Mesendoderm (in vitro differentiated cells): ENCODE data around the gene ALDH1A3.

ENCODE experiments used
- DNase-seq: peaks from one replicate; pipeline ENCODE4 v3.0.0; 2013
- H2AK5ac ChIP-seq: 2 replicates; pipeline ENCODE4 v1.6.1; 2013; ENCODE audit warnings: low read length, inconsistent platforms
- H2BK120ac ChIP-seq: 2 replicates; pipeline ENCODE4 v1.6.1; 2013; ENCODE audit warnings: low read depth, mild to moderate bottlenecking, low read length, moderate library complexity, mixed read lengths
- H2BK15ac ChIP-seq: replicated peaks from 2 replicates; pipeline ENCODE4 v1.6.1; 2013; ENCODE audit warnings: low read depth, mild to moderate bottlenecking, moderate library complexity
- H2BK5ac ChIP-seq: 2 replicates; pipeline ENCODE4 v1.6.1; 2013; ENCODE audit warnings: low read length, inconsistent platforms
- H3K18ac ChIP-seq: 2 replicates; pipeline ENCODE4 v1.6.1; 2013; ENCODE audit warnings: mild to moderate bottlenecking, low read length, mixed read lengths
- H3K23ac ChIP-seq: one replicate; pipeline ENCODE4 v1.6.1; 2013; ENCODE audit warnings: low read length
- H3K27ac ChIP-seq: 2 replicates; pipeline ENCODE4 v1.5.1; 2013; ENCODE audit warnings: low read depth, mild to moderate bottlenecking, inconsistent platforms, low read length, moderate library complexity
- H3K27me3 ChIP-seq: 2 replicates; pipeline ENCODE4 v1.6.1; 2013; ENCODE audit warnings: low read length, control low read depth, mild to moderate bottlenecking, inconsistent platforms; ENCODE audit not compliant: insufficient read depth, poor library complexity
- H3K36me3 ChIP-seq: 2 replicates; pipeline ENCODE4 v1.6.1; 2013; ENCODE audit warnings: low read length, inconsistent platforms; ENCODE audit not compliant: control insufficient read depth, insufficient read depth
- H3K4ac ChIP-seq: one replicate; pipeline ENCODE4 v1.6.1; 2013; ENCODE audit warnings: low read depth, mild to moderate bottlenecking, low read length, moderate library complexity
- H3K4me1 ChIP-seq: 2 replicates; pipeline ENCODE4 v1.6.1; 2013; ENCODE audit warnings: low read depth, low read length, inconsistent platforms; ENCODE audit not compliant: control insufficient read depth
- H3K4me2 ChIP-seq: 2 replicates; pipeline ENCODE4 v1.6.1; 2013; ENCODE audit warnings: low read length
- H3K4me3 ChIP-seq: 2 replicates; pipeline ENCODE4 v1.5.1; 2013; ENCODE audit warnings: mild to moderate bottlenecking, low read length
- H3K56ac ChIP-seq: one replicate; pipeline ENCODE4 v1.6.1; 2013; ENCODE audit warnings: low read length
- H3K79me1 ChIP-seq: 2 replicates; pipeline ENCODE4 v1.6.1; 2013; ENCODE audit warnings: low read length, inconsistent platforms
- H3K79me2 ChIP-seq: 2 replicates; pipeline ENCODE4 v1.6.1; 2013; ENCODE audit warnings: mild to moderate bottlenecking, low read length; ENCODE audit not compliant: control insufficient read depth, insufficient read depth
- H3K9ac ChIP-seq: 2 replicates; pipeline ENCODE4 v1.6.1; 2013; ENCODE audit warnings: low read length, inconsistent platforms
- H4K5ac ChIP-seq: one replicate; pipeline ENCODE4 v1.6.1; 2013; ENCODE audit warnings: low read length
- H4K8ac ChIP-seq: one replicate; pipeline ENCODE4 v1.6.1; 2013; ENCODE audit warnings: low read depth, mild to moderate bottlenecking, control low read depth, low read length, moderate library complexity
- WGBS: extraction: QIAGEN DNeasy Blood & Tissue Kit; methylation state at CpG from one replicate; pipeline ENCODE4 v1.1.7; 2013; ENCODE audit warnings: low lambda C conversion rate, missing lambda C conversion rate; ENCODE audit not compliant: insufficient coverage; ENCODE audit errors: extremely low coverage; 5-methylcytosine and 5-hydroxymethylcytosine counted together

Gene ALDH1A3

DNA sequence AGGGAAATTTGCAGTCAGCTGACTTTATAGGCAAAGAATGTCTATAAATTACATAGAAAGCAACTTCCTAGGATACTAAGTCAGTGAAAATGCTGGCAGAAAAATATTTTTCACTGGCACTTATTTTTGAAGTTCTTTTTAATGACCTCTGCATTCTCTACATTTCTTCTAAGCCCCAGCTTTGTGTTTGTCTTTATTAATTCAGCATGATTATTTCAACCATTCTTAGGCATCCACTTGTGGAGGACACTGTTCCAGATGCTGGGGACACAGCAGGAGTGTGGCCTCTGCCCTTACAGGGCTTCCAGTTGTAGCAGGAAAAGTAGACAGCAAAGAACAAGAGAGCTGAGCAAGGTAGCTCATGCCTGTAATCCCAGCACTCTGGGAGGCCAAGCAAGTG is 54.5 kb downstream of the ALDH1A3 start:
- no peaks in the 10 kb centered on the region for H3K79me2 ChIP-seq
- H3K79me1 ChIP-seq = no peaks in the 10 kb centered on the region
- H3K18ac ChIP-seq = no peak overlapping the region
- no peak overlapping the region for H3K9ac ChIP-seq
- no peaks in the 10 kb centered on the region for H3K36me3 ChIP-seq
- no peak for DNase-seq
- H4K8ac ChIP-seq = no peak overlapping the region
- H3K23ac ChIP-seq = no peak overlapping the region
- no peak overlapping the region for H3K4me2 ChIP-seq
- H2BK120ac ChIP-seq = no peak overlapping the region
- H2BK5ac ChIP-seq = no peak overlapping the region
- H3K56ac ChIP-seq = no peak overlapping the region
- H3K27ac ChIP-seq = no peak overlapping the region
- no peak overlapping the region for H2BK15ac ChIP-seq
- no peak overlapping the region for H4K5ac ChIP-seq
- no peak overlapping the region for H3K4ac ChIP-seq
- no peaks in the 10 kb centered on the region for H3K27me3 ChIP-seq
- H3K4me1 ChIP-seq = no peaks in the 10 kb centered on the region
- no peak overlapping the region for H2AK5ac ChIP-seq
- H3K4me3 ChIP-seq = no peak overlapping the region

DNA sequence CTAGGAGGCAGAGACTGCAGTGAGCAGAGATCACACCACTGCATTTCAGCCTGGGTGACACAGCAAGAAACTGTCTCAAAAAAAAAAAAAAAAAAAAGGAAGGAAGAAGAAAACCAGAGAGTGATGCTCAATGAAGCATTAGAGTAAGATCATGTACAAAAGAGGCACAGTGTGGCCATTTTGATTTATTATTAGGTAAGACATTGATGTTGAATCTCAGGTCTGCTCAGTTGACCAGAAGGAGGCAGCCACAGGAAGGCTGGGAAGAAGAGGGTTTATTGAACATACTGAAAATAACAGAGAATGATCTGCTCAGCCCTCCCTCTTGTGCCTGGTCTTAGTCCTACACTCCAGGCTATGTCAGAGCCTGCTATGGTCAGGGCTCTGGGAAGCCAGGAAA is 55.1 kb downstream of the ALDH1A3 start:
- Histone ChIP-seq H3K9ac (no peak overlapping the region), H3K4me3 (no peak overlapping the region), H3K79me1 (no peaks in the 10 kb centered on the region), H3K36me3 (no peaks in the 10 kb centered on the region), H3K23ac (no peak overlapping the region), H4K5ac (no peak overlapping the region), H3K4me2 (no peak overlapping the region), H3K18ac (no peak overlapping the region), H3K4me1 (no peaks in the 10 kb centered on the region), H2BK5ac (no peak overlapping the region), H3K56ac (no peak overlapping the region), H2BK120ac (no peak overlapping the region), H3K79me2 (no peaks in the 10 kb centered on the region), H4K8ac (no peak overlapping the region), H3K27me3 (no peaks in the 10 kb centered on the region), H3K4ac (no peak overlapping the region), H2AK5ac (no peak overlapping the region), H2BK15ac (no peak overlapping the region), H3K27ac (no peak overlapping the region)
- peak; percentile 51 for DNase-seq

DNA sequence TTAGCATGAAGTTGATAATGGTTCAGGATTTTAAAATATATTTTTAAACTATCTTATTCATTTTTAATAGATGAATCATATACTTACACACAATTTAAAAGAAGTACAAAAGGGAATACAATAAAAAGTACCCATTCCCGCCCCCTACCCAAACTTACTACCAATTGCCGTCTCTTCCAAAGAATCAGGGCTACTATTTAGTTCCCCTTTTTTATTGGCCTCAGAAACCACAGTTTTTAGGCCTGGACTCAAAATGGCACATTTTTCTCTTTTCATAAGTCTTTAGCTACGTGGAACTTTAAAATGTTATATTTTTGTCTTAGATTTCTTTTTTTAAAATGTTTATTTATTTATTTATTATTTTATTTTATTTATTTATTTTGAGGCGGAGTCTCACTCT is 57.5 kb downstream of the ALDH1A3 start:
- Histone ChIP-seq H2BK15ac (no peak overlapping the region), H3K79me1 (no peaks in the 10 kb centered on the region), H3K4me3 (no peak overlapping the region), H4K8ac (no peak overlapping the region), H2BK120ac (no peak overlapping the region), H3K4ac (no peak overlapping the region), H3K27ac (no peak overlapping the region), H2AK5ac (no peak overlapping the region), H3K18ac (no peak overlapping the region), H3K9ac (no peak overlapping the region), H3K4me2 (no peak overlapping the region), H3K36me3 (no peaks in the 10 kb centered on the region), H3K79me2 (no peaks in the 10 kb centered on the region), H3K23ac (no peak overlapping the region), H3K56ac (no peak overlapping the region), H4K5ac (no peak overlapping the region), H3K4me1 (no peaks in the 10 kb centered on the region), H2BK5ac (no peak overlapping the region), H3K27me3 (no peaks in the 10 kb centered on the region)
- DNase-seq = no peak
- WGBS = no CpG with 5 or more reads among the region's 4 CpGs

DNA sequence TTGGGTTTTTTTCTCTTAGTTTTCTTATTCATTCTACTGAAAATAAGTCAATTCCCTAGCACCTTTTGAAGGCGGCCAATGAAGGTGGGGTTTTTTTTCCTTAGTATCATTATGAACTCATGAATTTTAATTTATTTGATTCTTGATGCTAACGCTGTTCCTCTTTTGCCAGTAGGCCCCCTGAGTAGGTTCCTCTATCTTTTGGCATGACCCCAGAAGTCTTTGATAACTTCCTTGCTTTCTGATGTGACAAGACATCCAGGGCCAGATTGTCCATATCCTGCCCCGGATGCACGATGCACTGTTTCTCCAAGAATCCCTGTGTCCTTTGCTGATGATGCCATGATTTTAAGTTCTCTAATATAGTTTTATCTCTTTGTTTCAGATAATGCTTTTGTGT is 60.2 kb downstream of the ALDH1A3 start:
- DNase-seq = no peak
- H2BK15ac ChIP-seq = no peak overlapping the region
- no peaks in the 10 kb centered on the region for H3K79me1 ChIP-seq
- H4K5ac ChIP-seq = no peak overlapping the region
- H3K27me3 ChIP-seq = no peaks in the 10 kb centered on the region
- no peak overlapping the region for H3K23ac ChIP-seq
- no peak overlapping the region for H3K4ac ChIP-seq
- no peak overlapping the region for H3K4me2 ChIP-seq
- no peak overlapping the region for H3K4me3 ChIP-seq
- H4K8ac ChIP-seq = no peak overlapping the region
- no peak overlapping the region for H3K27ac ChIP-seq
- no peaks in the 10 kb centered on the region for H3K36me3 ChIP-seq
- H3K18ac ChIP-seq = no peak overlapping the region
- H2BK5ac ChIP-seq = no peak overlapping the region
- H3K56ac ChIP-seq = no peak overlapping the region
- WGBS = no CpG with 5 or more reads among the region's 4 CpGs
- no peak overlapping the region for H2AK5ac ChIP-seq
- no peaks in the 10 kb centered on the region for H3K79me2 ChIP-seq
- no peaks in the 10 kb centered on the region for H3K4me1 ChIP-seq
- no peak overlapping the region for H2BK120ac ChIP-seq
- no peak overlapping the region for H3K9ac ChIP-seq

DNA sequence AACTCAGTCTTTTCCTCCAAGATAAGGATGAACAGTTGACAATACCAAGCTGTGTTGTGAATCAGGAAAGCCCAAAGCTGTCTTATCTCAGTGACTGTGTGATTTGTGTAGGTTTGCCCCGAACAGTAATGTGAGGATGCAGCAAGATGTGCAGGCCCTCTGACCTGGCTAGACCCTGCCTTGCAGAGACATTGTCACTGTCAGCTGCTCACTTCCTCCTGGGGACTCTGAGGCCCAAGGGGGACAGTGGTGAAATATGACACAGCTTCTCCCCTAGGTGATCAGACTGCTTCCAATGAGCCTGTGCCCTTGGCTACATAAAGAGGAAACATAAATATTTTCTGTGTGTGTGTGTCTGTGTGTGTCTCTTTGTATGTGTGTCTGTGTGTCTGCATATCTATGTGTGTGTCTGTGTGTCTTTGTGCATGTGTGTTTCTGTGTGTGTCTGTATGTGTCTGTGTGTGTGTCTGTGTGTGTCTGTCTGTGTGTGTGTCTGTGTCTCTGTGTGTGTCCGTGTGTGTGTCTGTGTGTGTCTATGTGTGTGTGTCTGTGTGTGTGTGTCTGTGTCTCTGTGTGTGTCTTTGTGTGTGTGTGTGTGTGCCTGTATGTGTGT is 61.2 kb downstream of the ALDH1A3 start:
- no peak overlapping the region for H3K4me2 ChIP-seq
- H3K56ac ChIP-seq = no peak overlapping the region
- H2AK5ac ChIP-seq = no peak overlapping the region
- no peak overlapping the region for H2BK120ac ChIP-seq
- no peak overlapping the region for H2BK15ac ChIP-seq
- H3K79me1 ChIP-seq = no peaks in the 10 kb centered on the region
- H4K8ac ChIP-seq = no peak overlapping the region
- no CpG with 5 or more reads among the region's 2 CpGs for WGBS
- H3K4ac ChIP-seq = no peak overlapping the region
- no peak overlapping the region for H3K18ac ChIP-seq
- H3K9ac ChIP-seq = no peak overlapping the region
- H2BK5ac ChIP-seq = no peak overlapping the region
- H4K5ac ChIP-seq = no peak overlapping the region
- no peak overlapping the region for H3K4me3 ChIP-seq
- no peak for DNase-seq
- no peaks in the 10 kb centered on the region for H3K27me3 ChIP-seq
- no peak overlapping the region for H3K27ac ChIP-seq
- H3K79me2 ChIP-seq = no peaks in the 10 kb centered on the region
- H3K4me1 ChIP-seq = no peaks in the 10 kb centered on the region
- no peak overlapping the region for H3K23ac ChIP-seq
- H3K36me3 ChIP-seq = no peaks in the 10 kb centered on the region

DNA sequence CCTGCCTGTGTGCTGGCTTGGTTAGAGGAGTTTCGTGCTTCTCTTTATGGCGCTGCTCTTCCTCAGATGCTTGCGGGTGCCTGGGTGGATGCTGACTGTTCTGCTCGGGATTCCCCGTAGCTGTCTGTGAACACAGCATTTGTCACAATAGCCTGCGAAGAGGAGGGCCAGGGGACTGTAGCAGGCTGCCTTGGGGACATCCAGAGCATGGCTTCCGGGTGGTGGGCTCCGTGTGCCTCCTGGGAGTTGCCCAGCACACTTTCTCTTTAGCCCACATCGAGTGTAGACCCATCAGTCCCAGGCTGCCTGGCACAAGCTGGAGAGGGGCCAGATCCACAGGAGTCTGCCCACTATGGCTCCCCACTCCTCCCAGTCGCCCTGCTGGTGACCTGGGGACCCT is 61.9 kb downstream of the ALDH1A3 start:
- Histone ChIP-seq H3K36me3 (no peaks in the 10 kb centered on the region), H2AK5ac (no peak overlapping the region), H3K4ac (no peak overlapping the region), H3K27me3 (no peaks in the 10 kb centered on the region), H4K5ac (no peak overlapping the region), H3K4me1 (no peaks in the 10 kb centered on the region), H2BK15ac (no peak overlapping the region), H3K79me1 (no peaks in the 10 kb centered on the region), H3K9ac (no peak overlapping the region), H2BK5ac (no peak overlapping the region), H4K8ac (no peak overlapping the region), H3K23ac (no peak overlapping the region), H3K79me2 (no peaks in the 10 kb centered on the region), H3K56ac (no peak overlapping the region), H2BK120ac (no peak overlapping the region), H3K4me2 (no peak overlapping the region), H3K4me3 (no peak overlapping the region), H3K27ac (no peak overlapping the region), H3K18ac (no peak overlapping the region)
- no peak for DNase-seq
- WGBS = no CpG with 5 or more reads among the region's 10 CpGs
